Muscle layer of duodenum (tissue), 2 donors: ENCODE data around the gene UST.

Experiments used
- H3K27ac ChIP-seq: one replicate; pipeline ENCODE4 v1.7.0; 2013; ENCODE audit warnings: mild to moderate bottlenecking, low read length
- H3K27me3 ChIP-seq: one replicate; pipeline ENCODE4 v1.7.0; 2013; ENCODE audit warnings: low read depth, mild to moderate bottlenecking, control low read depth, low read length
- H3K36me3 ChIP-seq, 2 donors: one replicate each; pipeline ENCODE4 v1.7.0; 2013; ENCODE audit warnings: low read length in 2 of 2, control low read depth in 1 of 2, mild to moderate bottlenecking in 1 of 2; ENCODE audit not compliant: insufficient read depth in 2 of 2, control insufficient read depth in 1 of 2
- H3K4me1 ChIP-seq, 2 donors: one replicate each; pipeline ENCODE4 v1.7.0; 2013; ENCODE audit warnings: low read length in 2 of 2, mild to moderate bottlenecking in 2 of 2, control low read depth in 1 of 2, moderate library complexity in 1 of 2; ENCODE audit not compliant: insufficient read depth in 2 of 2, control insufficient read depth in 1 of 2
- H3K4me3 ChIP-seq, 2 donors: one replicate each; pipeline ENCODE4 v1.7.0; 2013; ENCODE audit warnings: low read length in 2 of 2, low read depth in 1 of 2, mild to moderate bottlenecking in 1 of 2
- H3K9me3 ChIP-seq, 2 donors: one replicate each; pipeline ENCODE4 v1.7.0; 2013; ENCODE audit warnings: low read length in 2 of 2, control low read depth in 1 of 2, mild to moderate bottlenecking in 1 of 2; ENCODE audit not compliant: control insufficient read depth in 1 of 2
- donor health status: healthy.

UST gene

GRCh38 chr6:148881593-148882311 is 134.9 kb downstream of the UST start:
- H3K36me3 ChIP-seq: no peaks in the 10 kb centered on the region
- H3K27me3 ChIP-seq: no peaks in the 10 kb centered on the region
- no peaks in the 10 kb centered on the region for H3K9me3 ChIP-seq
- peaks cover 0 to 5% of the 10 kb centered on the region in 2 donors for H3K4me1 ChIP-seq
- no peak overlapping the region for H3K4me3 ChIP-seq
- H3K27ac ChIP-seq: no peak overlapping the region

- H3K9me3 ChIP-seq: no peaks in the 10 kb centered on the region
- no peaks in the 10 kb centered on the region for H3K27me3 ChIP-seq
- H3K36me3 ChIP-seq: no peaks in the 10 kb centered on the region
- no peak overlapping the region for H3K4me3 ChIP-seq
- H3K4me1 ChIP-seq: peaks cover 0 to 5% of the 10 kb centered on the region in 2 donors
- no peak overlapping the region for H3K27ac ChIP-seq
Observed at GRCh38 chr6:148883270-148883669, 136.4 kb downstream of the UST start.

GRCh38 chr6:148884461-148884860 is 137.6 kb downstream of the UST start:
- H3K4me3 ChIP-seq: no peak overlapping the region
- H3K4me1 ChIP-seq: peaks cover 0 to 15% of the 10 kb centered on the region in 2 donors
- no peak overlapping the region for H3K27ac ChIP-seq
- H3K36me3 ChIP-seq: no peaks in the 10 kb centered on the region
- no peaks in the 10 kb centered on the region for H3K9me3 ChIP-seq
- no peaks in the 10 kb centered on the region for H3K27me3 ChIP-seq

GRCh38 chr6:148885136-148885865 is 138.5 kb downstream of the UST start:
- Histone ChIP-seq H3K4me3 (no peak overlapping the region), H3K27me3 (no peaks in the 10 kb centered on the region), H3K36me3 (no peaks in the 10 kb centered on the region), H3K9me3 (no peaks in the 10 kb centered on the region), H3K27ac (no peak overlapping the region), H3K4me1 (peaks cover 0 to 18% of the 10 kb centered on the region in 2 donors)

GRCh38 chr6:148885925-148886845 is 139.4 kb downstream of the UST start:
- Histone ChIP-seq H3K4me3 (no peak overlapping the region), H3K27me3 (no peaks in the 10 kb centered on the region), H3K4me1 (peaks cover 0 to 18% of the 10 kb centered on the region in 2 donors), H3K36me3 (no peaks in the 10 kb centered on the region), H3K9me3 (no peaks in the 10 kb centered on the region), H3K27ac (no peak overlapping the region)

- H3K27ac ChIP-seq: no peak overlapping the region
- no peaks in the 10 kb centered on the region for H3K27me3 ChIP-seq
- H3K9me3 ChIP-seq: no peaks in the 10 kb centered on the region
- H3K4me3 ChIP-seq: no peak overlapping the region
- H3K36me3 ChIP-seq: no peaks in the 10 kb centered on the region
- peaks cover 0 to 18% of the 10 kb centered on the region in 2 donors for H3K4me1 ChIP-seq
Observed at GRCh38 chr6:148887181-148887580, 140.4 kb downstream of the UST start.

GRCh38 chr6:148888856-148889255 is 142.0 kb downstream of the UST start:
- H3K27me3 ChIP-seq: no peaks in the 10 kb centered on the region
- peaks cover 0 to 18% of the 10 kb centered on the region in 2 donors for H3K4me1 ChIP-seq
- H3K9me3 ChIP-seq: no peaks in the 10 kb centered on the region
- H3K36me3 ChIP-seq: no peaks in the 10 kb centered on the region
- H3K4me3 ChIP-seq: no peak overlapping the region
- H3K27ac ChIP-seq: no peak overlapping the region

- Histone ChIP-seq H3K4me1 (peaks cover 0 to 18% of the 10 kb centered on the region in 2 donors), H3K4me3 (no peak overlapping the region), H3K27ac (no peak overlapping the region), H3K27me3 (no peaks in the 10 kb centered on the region), H3K36me3 (no peaks in the 10 kb centered on the region), H3K9me3 (no peaks in the 10 kb centered on the region)
Observed at GRCh38 chr6:148890096-148890495, 143.3 kb downstream of the UST start.

GRCh38 chr6:148890652-148891404 is 144.0 kb downstream of the UST start:
- Histone ChIP-seq H3K4me3 (no peak overlapping the region), H3K27ac (no peak overlapping the region), H3K36me3 (no peaks in the 10 kb centered on the region), H3K27me3 (no peaks in the 10 kb centered on the region), H3K9me3 (no peaks in the 10 kb centered on the region), H3K4me1 (peaks cover 0 to 18% of the 10 kb centered on the region in 2 donors)

- H3K4me3 ChIP-seq: no peak overlapping the region
- no peaks in the 10 kb centered on the region for H3K36me3 ChIP-seq
- no peaks in the 10 kb centered on the region for H3K9me3 ChIP-seq
- peaks cover 0 to 13% of the 10 kb centered on the region in 2 donors for H3K4me1 ChIP-seq
- no peak overlapping the region for H3K27ac ChIP-seq
- no peaks in the 10 kb centered on the region for H3K27me3 ChIP-seq
Observed at GRCh38 chr6:148891405-148891783, 144.6 kb downstream of the UST start.
